Measurements from ENCODE around the gene RNF208. TPM values are rescaled to one million over a fixed set of nuclear protein-coding genes. Genes with fewer than 3 reads are reported as not detected.

Gene RNF208, protein sequence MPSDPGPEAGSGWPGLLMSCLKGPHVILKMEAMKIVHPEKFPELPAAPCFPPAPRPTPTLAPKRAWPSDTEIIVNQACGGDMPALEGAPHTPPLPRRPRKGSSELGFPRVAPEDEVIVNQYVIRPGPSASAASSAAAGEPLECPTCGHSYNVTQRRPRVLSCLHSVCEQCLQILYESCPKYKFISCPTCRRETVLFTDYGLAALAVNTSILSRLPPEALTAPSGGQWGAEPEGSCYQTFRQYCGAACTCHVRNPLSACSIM
- 9.5 and 10.1 TPM in 2 replicates for total RNA-seq

DNA sequence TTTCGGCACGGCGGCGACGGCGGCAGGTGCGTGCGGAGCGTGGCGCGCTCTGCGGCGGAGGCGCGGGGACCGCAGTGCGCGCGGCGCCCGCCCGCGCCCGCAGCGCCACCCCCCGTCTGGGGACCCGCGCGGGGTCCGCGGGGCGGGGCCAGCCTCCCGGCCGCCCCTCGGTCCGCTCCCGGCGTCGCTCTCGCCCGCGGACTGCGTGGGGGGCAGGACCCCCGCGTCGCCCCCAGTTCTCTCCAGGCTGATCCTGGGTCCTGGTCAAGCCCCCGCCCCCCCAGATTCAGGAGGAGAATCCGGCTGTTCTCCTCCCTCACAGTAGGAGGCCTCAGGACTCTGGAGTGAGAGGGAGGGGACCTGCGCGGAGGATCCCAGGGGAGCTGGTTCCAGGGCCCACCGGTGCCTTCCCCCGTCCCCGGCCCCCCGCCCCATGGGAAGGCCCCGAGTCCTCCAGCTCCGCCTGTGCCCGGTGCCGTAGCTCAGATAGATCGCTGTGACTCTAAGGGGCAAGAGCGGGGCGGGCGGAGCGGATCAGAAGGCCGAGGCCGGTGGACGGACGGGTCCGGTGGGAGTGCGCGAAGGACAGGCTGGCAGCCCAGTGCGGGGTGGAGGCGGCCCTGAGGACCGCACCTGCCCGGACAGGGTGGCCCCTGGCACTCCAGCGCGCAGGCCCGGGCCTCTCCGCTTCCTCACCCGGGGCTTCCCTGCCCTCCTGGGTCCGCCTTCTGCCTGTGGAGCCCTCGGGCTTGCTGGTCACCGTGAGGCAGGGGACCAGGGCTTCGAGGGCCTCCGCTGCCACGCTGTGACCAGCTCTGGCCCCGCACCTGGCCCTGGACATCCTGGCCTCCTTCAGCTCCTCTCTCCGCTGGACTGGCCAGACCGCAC is at the start of gene RNF208:
TSS of gene RNF208 (minus strand) at position 51 of the 888 bp plus-strand sequence. CDS start 1,028 bp downstream, outside the sequence.
- no peak for DNase-seq (ENCODE audit: low spot score)
- H3K4me1 Mint-ChIP-seq (ENCODE audit: low read depth): peaks cover 5% of the 10 kb centered on the region
- H3K4me3 Mint-ChIP-seq (ENCODE audit: low read depth): peak within 1 kb of the TSS; percentile 82
- no peaks in the 10 kb centered on the region for H3K36me3 Mint-ChIP-seq (ENCODE audit: low read depth)
- intact Hi-C loops (cut with micrococcal nuclease): loop anchor here (1.0 kb wide), 3 partner anchors 19 to 34 kb away; partner anchors contain the start of genes ANAPC2, SSNA1, TPRN and TUBB4B
- H3K27me3 Mint-ChIP-seq (ENCODE audit: low read depth): no peaks in the 10 kb centered on the region
- peak within 1 kb of the TSS; percentile 73 for H3K27ac Mint-ChIP-seq
- H3K9me3 Mint-ChIP-seq: no peaks in the 10 kb centered on the region

DNA sequence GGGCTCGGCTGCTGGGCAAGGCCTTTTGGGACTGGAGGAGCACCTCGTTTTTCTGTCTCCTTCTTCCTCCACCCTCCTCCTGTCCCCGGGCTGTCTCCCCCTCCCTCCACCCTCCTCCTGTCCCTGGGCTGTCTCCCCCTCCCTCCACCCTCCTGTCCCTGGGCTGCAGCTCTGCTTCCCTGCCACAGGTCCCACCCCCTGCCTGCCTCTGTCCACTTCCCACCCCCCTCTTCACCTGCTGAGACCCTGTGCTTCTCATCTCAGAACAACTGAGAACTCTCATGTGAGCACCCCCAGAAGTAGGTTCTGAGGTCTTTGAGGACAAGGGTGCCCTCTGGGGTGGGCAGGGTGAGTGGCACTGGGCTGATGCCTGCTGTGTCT is 49.6 kb upstream of the RNF208 start:
- no peak for DNase-seq (ENCODE audit: low spot score)
- Mint-ChIP-seq H3K4me1 (ENCODE audit: low read depth) (peaks cover 7% of the 10 kb centered on the region), H3K27ac (no peak overlapping the region), H3K4me3 (ENCODE audit: low read depth) (no peak overlapping the region), H3K27me3 (ENCODE audit: low read depth) (no peaks in the 10 kb centered on the region), H3K36me3 (ENCODE audit: low read depth) (peaks cover 32% of the 10 kb centered on the region), H3K9me3 (no peaks in the 10 kb centered on the region)
- intact Hi-C loops (cut with micrococcal nuclease): no loop called here

DNA sequence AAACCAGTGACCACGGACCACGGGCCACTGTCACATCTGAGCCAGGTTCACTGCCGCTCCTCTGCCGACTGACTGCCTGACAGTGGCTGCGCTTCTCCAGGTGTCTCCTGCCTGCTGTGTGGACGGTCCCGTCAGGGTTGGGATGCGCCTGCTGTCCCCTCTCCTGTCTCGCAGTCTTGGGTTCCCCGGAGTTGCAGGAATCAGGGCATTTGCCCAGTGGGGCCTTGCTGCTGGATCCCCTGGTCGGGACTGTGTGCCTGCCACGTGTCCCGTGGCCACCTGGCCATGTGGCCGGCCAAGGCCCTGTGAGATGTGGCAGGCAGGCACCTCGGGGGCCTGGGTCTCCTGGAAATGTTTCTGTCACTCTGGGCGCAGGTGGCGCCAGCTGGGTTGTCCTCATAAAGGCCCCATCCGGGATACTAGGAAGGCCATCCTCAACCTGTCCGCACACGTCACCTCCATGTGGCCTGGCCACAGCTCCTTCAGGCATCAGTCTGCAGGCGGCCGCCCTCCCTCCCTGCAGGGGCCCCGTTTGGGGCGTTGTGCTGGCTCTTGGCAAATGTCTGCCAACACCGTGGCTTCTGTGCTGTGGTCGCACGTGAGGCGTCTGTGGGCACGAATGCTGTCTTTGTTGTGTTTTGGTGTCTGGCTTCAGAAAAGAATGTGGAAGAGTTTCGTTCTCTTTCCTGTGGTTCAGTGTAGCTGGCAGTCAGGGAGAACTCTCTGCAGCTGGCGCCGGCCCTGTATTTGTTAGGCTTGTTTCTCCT is 49.1 kb upstream of the RNF208 start:
- H3K27ac Mint-ChIP-seq: no peak overlapping the region
- no peak overlapping the region for H3K4me3 Mint-ChIP-seq (ENCODE audit: low read depth)
- intact Hi-C loops (cut with micrococcal nuclease): no loop called here
- H3K9me3 Mint-ChIP-seq: no peaks in the 10 kb centered on the region
- peaks cover 32% of the 10 kb centered on the region for H3K36me3 Mint-ChIP-seq (ENCODE audit: low read depth)
- no peaks in the 10 kb centered on the region for H3K27me3 Mint-ChIP-seq (ENCODE audit: low read depth)
- no peak for DNase-seq (ENCODE audit: low spot score)
- H3K4me1 Mint-ChIP-seq (ENCODE audit: low read depth): peaks cover 6% of the 10 kb centered on the region

DNA sequence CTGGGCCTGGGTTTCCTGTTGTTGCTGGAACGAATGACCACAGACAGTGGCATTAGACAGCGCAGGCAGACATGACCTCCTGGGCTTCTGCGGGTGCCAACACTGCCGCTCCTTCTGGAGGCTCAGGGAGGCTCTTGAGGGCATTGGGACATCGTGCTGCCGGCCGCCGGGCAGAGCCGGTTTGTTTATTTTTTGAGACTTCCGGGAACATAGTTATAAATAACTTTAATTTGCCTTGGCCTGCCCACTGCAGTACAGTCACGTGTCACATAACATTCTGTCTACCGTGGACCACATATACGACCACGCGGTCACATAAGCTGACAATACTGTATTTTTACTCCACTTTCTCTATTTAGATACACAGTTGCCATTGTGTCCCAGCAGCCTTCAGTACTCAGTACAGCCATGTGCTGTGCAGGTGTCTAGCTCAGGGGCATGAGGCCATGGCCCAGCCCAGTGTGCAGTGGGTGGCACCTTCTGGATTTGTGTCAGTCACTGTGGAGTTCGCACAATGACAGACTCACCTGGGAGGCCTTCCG is 47.3 kb upstream of the RNF208 start:
- no peak overlapping the region for H3K4me3 Mint-ChIP-seq (ENCODE audit: low read depth)
- H3K36me3 Mint-ChIP-seq (ENCODE audit: low read depth): peaks cover 36% of the 10 kb centered on the region
- DNase-seq (ENCODE audit: low spot score): no peak
- H3K27me3 Mint-ChIP-seq (ENCODE audit: low read depth): no peaks in the 10 kb centered on the region
- intact Hi-C loops (cut with micrococcal nuclease): no loop called here
- no peak overlapping the region for H3K27ac Mint-ChIP-seq
- no peaks in the 10 kb centered on the region for H3K9me3 Mint-ChIP-seq
- H3K4me1 Mint-ChIP-seq (ENCODE audit: low read depth): peaks cover 6% of the 10 kb centered on the region

DNA sequence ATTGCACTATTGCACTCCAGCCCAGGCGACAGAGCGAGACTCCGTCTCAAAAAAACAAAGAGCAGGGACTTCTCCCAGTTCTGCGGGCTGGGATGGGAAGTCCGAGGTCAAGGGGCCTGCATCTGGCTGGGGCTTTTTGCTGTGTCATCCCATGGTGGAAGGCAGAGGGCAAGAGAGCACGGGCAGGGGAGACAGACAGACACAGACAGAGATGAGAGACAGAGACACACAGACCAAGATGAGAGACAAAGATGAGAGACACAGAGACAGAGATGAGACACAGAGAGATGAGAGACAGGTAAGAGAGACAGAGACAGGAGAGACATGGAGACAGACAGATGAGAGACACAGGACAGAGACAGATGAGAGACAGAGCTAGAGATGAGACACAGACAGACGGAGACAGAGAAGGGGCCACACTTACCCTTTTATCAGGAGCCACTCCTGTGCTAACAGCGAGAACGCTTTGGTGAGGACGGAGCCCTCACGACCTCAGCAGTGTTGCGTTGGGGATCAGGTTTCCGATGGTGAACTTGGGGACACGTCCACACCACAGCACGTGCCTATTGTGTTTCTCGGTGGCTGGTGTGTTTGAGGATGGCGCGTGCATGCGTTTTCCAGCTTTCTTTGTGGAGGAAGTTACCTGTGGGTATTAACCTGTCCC is 46.6 kb upstream of the RNF208 start:
- intact Hi-C loops (cut with micrococcal nuclease): no loop called here
- Mint-ChIP-seq H3K9me3 (no peaks in the 10 kb centered on the region), H3K27me3 (ENCODE audit: low read depth) (no peaks in the 10 kb centered on the region), H3K4me1 (ENCODE audit: low read depth) (peaks cover 6% of the 10 kb centered on the region), H3K4me3 (ENCODE audit: low read depth) (no peak overlapping the region), H3K36me3 (ENCODE audit: low read depth) (peaks cover 41% of the 10 kb centered on the region), H3K27ac (no peak overlapping the region)
- no peak for DNase-seq (ENCODE audit: low spot score)

DNA sequence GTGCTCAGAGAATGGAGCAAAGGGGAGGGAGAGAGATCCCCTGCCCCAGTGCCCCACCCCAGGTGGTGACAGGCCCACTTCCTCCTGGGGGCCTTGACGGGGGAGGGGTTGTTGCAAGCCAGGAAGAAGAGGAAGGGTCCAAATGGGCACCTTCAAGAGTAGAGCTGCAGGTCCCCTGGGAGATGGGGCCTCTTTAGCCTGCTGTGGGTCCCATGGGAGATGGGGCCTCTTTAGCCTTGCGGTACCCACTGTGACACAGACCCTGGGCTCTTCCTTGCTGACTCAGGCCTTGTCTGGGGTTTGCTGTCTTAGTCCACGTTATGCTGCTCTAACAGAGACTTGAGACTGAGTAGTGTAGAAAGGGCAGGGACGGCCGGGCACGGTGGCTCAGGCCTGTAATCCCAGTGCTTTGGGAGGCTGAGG is 45.9 kb upstream of the RNF208 start:
- Mint-ChIP-seq H3K4me3 (ENCODE audit: low read depth) (no peak overlapping the region), H3K9me3 (no peaks in the 10 kb centered on the region), H3K4me1 (ENCODE audit: low read depth) (peaks cover 6% of the 10 kb centered on the region), H3K27ac (no peak overlapping the region), H3K27me3 (ENCODE audit: low read depth) (no peaks in the 10 kb centered on the region), H3K36me3 (ENCODE audit: low read depth) (peaks cover 40% of the 10 kb centered on the region)
- no peak for DNase-seq (ENCODE audit: low spot score)
- intact Hi-C loops (cut with micrococcal nuclease): no loop called here

DNA sequence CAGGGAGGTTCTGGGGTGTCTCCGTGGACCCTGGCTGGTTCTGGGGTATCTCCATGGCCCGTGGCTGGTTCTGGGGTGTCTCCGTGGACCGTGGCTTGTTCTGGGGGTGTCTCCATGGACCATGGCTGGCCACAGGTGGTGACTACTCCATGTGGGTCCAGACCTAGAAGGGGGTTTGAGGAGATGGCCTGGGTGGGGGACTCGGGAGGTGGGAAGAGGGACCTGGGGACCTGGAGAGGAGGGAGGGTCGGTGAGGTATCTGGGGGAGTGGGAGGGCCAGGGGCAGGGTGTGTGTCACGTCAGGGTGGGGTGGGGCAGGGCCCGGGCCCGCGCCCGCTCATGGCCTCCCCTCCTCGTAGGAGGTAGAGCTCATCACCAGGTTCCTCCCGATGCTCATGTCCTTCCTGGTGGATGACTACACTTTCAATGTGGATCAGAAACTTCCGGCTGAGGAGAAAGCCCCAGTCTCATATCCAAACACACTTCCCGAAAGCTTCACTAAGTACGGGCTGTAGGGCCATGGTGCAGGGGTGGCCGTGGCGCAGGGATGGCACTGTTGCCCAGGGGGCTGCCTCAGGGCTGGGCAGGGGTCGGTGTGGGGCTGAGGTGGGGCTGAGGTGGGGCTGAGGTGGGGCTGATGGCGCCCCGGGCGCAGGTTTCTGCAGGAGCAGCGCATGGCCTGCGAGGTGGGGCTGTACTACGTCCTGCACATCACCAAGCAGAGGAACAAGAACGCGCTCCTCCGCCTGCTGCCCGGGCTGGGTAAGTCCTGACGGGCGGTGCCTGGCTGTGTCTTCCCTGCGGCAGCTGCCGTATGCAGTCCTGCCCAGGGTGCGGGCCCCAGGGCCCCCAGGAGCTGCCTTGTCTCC is 44.8 kb upstream of the RNF208 start:
- DNase-seq (ENCODE audit: low spot score): no peak
- Mint-ChIP-seq H3K9me3 (no peaks in the 10 kb centered on the region), H3K4me3 (ENCODE audit: low read depth) (no peak overlapping the region), H3K27ac (no peak overlapping the region), H3K4me1 (ENCODE audit: low read depth) (peaks cover 6% of the 10 kb centered on the region), H3K27me3 (ENCODE audit: low read depth) (no peaks in the 10 kb centered on the region), H3K36me3 (ENCODE audit: low read depth) (peaks cover 46% of the 10 kb centered on the region)
- intact Hi-C loops (cut with micrococcal nuclease): no loop called here

DNA sequence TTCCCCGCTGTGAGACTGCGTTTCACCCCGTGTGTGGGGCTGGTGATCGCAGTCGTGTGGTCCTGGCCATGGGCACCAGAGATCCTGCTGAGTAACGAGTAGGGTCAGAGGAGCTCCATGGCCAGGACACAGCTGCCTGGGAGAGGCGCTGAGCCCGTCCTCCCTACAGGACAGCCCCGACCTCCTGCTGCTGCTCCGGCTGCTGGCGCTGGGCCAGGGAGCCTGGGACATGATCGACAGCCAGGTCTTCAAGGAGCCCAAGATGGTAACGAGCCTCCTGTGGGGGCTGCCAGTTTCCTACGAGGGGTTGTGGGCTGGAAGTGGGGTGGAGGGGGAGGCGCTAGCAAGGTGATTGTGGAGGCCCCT is 44.1 kb upstream of the RNF208 start:
- Mint-ChIP-seq H3K9me3 (no peaks in the 10 kb centered on the region), H3K27me3 (ENCODE audit: low read depth) (no peaks in the 10 kb centered on the region), H3K4me1 (ENCODE audit: low read depth) (peaks cover 3% of the 10 kb centered on the region), H3K27ac (no peak overlapping the region), H3K4me3 (ENCODE audit: low read depth) (no peak overlapping the region), H3K36me3 (ENCODE audit: low read depth) (peaks cover 47% of the 10 kb centered on the region)
- no peak for DNase-seq (ENCODE audit: low spot score)
- intact Hi-C loops (cut with micrococcal nuclease): no loop called here

DNA sequence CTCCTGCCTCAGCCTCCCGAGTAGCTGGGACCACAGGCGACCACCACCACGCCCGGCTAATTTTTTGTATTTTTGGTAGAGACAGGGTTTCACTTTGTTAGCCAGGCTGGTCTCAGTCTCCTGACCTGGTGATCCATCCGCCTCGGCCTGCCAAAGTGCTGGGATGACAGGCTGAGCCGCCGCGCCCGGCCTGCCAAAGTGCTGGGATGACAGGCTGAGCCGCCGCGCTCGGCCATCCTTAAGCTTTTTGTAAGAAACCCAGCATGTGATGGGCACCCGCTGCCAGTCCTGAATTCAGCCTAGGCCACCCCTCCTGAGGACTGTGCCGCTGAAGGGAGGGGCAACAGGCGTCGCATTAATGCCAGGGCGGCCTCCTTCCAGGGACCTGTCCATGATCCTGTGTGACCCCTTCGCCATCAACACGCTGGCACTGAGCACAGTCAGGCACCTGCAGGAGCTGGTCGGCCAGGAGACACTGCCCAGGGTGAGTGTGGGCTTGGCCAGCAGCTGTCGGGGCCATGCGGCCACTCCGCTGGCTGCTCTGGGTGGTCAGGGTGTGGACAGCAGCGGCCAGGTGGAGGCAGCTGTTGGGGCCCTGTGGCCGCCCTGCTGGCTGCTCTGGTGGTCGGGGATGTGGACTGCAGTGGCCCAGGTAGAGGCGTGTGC is 43.6 kb upstream of the RNF208 start:
- Mint-ChIP-seq H3K36me3 (ENCODE audit: low read depth) (peaks cover 47% of the 10 kb centered on the region), H3K27me3 (ENCODE audit: low read depth) (no peaks in the 10 kb centered on the region), H3K9me3 (no peaks in the 10 kb centered on the region), H3K4me3 (ENCODE audit: low read depth) (no peak overlapping the region), H3K4me1 (ENCODE audit: low read depth) (peaks cover 2% of the 10 kb centered on the region), H3K27ac (no peak overlapping the region)
- intact Hi-C loops (cut with micrococcal nuclease): no loop called here
- no peak for DNase-seq (ENCODE audit: low spot score)

DNA sequence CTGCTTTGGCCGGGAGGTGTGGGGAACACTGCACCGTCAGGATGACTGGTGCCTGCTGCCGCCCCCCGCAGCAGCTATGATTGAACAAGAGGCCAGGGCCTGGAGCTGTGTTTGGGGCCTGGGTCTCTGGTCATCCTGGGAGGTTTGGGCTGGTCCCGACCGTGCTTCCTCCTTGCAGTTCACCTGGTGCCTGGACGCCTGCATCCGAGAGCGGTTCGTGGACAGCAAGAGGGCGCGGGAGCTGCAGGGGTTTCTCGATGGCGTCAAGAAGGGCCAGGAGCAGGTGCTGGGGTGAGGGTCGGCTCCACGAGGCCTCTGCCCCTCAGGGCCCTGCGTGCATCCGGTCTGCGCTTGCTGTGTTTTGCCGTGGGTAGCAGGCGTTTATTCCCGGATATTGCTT is 42.0 kb upstream of the RNF208 start:
- H3K9me3 Mint-ChIP-seq: no peaks in the 10 kb centered on the region
- no peak overlapping the region for H3K4me3 Mint-ChIP-seq (ENCODE audit: low read depth)
- no peaks in the 10 kb centered on the region for H3K27me3 Mint-ChIP-seq (ENCODE audit: low read depth)

DNA sequence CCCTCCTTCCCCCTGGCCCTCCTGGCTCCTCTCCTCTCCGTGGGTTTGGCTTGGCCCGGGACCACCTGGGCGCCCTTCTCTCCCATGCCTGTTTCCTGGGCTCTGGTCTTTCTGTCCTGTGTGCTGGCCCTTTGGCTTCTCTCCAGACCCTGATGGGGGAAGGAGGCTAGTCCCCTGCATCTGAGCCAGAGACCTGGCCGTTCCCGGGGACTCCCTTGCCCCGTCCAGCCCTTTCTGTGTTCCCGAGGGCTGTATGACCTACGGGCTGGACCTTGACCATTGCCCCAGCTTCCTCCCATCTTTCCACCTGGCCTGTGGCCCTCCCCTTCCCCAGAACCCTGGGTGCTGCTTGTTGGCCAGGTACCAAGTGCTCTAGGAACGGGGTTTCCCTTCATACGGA is 41.5 kb upstream of the RNF208 start:
- no peak for DNase-seq (ENCODE audit: low spot score)
- no peaks in the 10 kb centered on the region for H3K27me3 Mint-ChIP-seq (ENCODE audit: low read depth)
- H3K4me3 Mint-ChIP-seq (ENCODE audit: low read depth): no peak overlapping the region
- intact Hi-C loops (cut with micrococcal nuclease): no loop called here
- H3K4me1 Mint-ChIP-seq (ENCODE audit: low read depth): no peaks in the 10 kb centered on the region
- no peak overlapping the region for H3K27ac Mint-ChIP-seq
- H3K36me3 Mint-ChIP-seq (ENCODE audit: low read depth): peaks cover 42% of the 10 kb centered on the region
- H3K9me3 Mint-ChIP-seq: no peaks in the 10 kb centered on the region

More for the DNA sequence above, 42.0 kb upstream of the RNF208 start:
- Mint-ChIP-seq H3K27ac (no peak overlapping the region), H3K36me3 (ENCODE audit: low read depth) (peaks cover 42% of the 10 kb centered on the region), H3K4me1 (ENCODE audit: low read depth) (no peaks in the 10 kb centered on the region)
- no peak for DNase-seq (ENCODE audit: low spot score)
- intact Hi-C loops (cut with micrococcal nuclease): no loop called here
